ENCODE results near the gene MTF1.

Gene MTF1

GRCh38 chr1:37822906-37823815, 36.2 kb downstream of the MTF1 start:
- no peak for DNase-seq
- WGBS (ENCODE audit: insufficient coverage) = 95% methylated on average over 5 of the region's 9 CpGs
- Histone ChIP-seq H3K4me3 (ENCODE audit: control insufficient read depth in 1 of 7, extremely low read depth in 1 of 7, insufficient read depth in 4 of 7, low read depth in 2 of 7, low read length in 6 of 7) (no peak overlapping the region), H3K27me3 (replicated peaks in 2 of 5; ENCODE audit: control insufficient read depth in 4 of 5, insufficient read depth in 5 of 5, low read length in 4 of 5) (no peaks in the 10 kb centered on the region), H3K36me3 (ENCODE audit: control insufficient read depth in 4 of 4, insufficient read depth in 4 of 4, low read length in 3 of 4) (peaks cover 4 to 49% (median 39%) of the 10 kb centered on the region in 4 experiments), H3K4me1 (ENCODE audit: control extremely low read depth in 1 of 4, control insufficient read depth in 4 of 4, insufficient read depth in 4 of 4, low read length in 3 of 4) (no peaks in the 10 kb centered on the region), H3K9me3 (ENCODE audit: control extremely low read depth in 1 of 5, control insufficient read depth in 4 of 5, insufficient read depth in 2 of 5, low read depth in 1 of 5, low read length in 4 of 5) (no peaks in the 10 kb centered on the region), H3K27ac (ENCODE audit: insufficient read depth in 1 of 2, low read depth in 1 of 2, low read length in 2 of 2, poor library complexity in 1 of 2, severe bottlenecking in 2 of 2) (no peak overlapping the region)
- POLR2A ChIA-PET = no interaction called here
- CTCF ChIA-PET = interaction anchor here (0.8 to 3.3 kb wide), 3 partner anchors 8 to 140 kb away, joined by 3 to 14 read pairs (median 4); no protein-coding TSS in a partner anchor

GRCh38 chr1:37821481-37821880, 37.9 kb downstream of the MTF1 start:
- no peaks in the 10 kb centered on the region for H3K4me1 ChIP-seq (ENCODE audit: control extremely low read depth in 1 of 4, control insufficient read depth in 4 of 4, insufficient read depth in 4 of 4, low read length in 3 of 4)
- ChIA-PET POLR2A (no interaction called here), CTCF (interaction anchor here (3.3 kb wide), 1 partner anchor 39 kb away, joined by 14 read pairs; no protein-coding TSS in a partner anchor)
- DNase-seq = no peak
- no CpG with 5 or more reads among the region's 2 CpGs for WGBS (ENCODE audit: insufficient coverage)
- H3K9me3 ChIP-seq (ENCODE audit: control extremely low read depth in 1 of 5, control insufficient read depth in 4 of 5, insufficient read depth in 2 of 5, low read depth in 1 of 5, low read length in 4 of 5) = no peaks in the 10 kb centered on the region
- H3K4me3 ChIP-seq (ENCODE audit: control insufficient read depth in 1 of 7, extremely low read depth in 1 of 7, insufficient read depth in 4 of 7, low read depth in 2 of 7, low read length in 6 of 7) = no peak overlapping the region
- no peaks in the 10 kb centered on the region for H3K27me3 ChIP-seq (replicated peaks in 2 of 5; ENCODE audit: control insufficient read depth in 4 of 5, insufficient read depth in 5 of 5, low read length in 4 of 5)
- peaks cover 4 to 61% (median 40%) of the 10 kb centered on the region in 4 experiments for H3K36me3 ChIP-seq (ENCODE audit: control insufficient read depth in 4 of 4, insufficient read depth in 4 of 4, low read length in 3 of 4)
- H3K27ac ChIP-seq (ENCODE audit: insufficient read depth in 1 of 2, low read depth in 1 of 2, low read length in 2 of 2, poor library complexity in 1 of 2, severe bottlenecking in 2 of 2) = no peak overlapping the region

- 77% methylated on average over 2 of the region's 2 CpGs for WGBS (ENCODE audit: insufficient coverage)
- H3K27me3 ChIP-seq (replicated peaks in 2 of 5; ENCODE audit: control insufficient read depth in 4 of 5, insufficient read depth in 5 of 5, low read length in 4 of 5) = no peaks in the 10 kb centered on the region
- DNase-seq = no peak
- H3K4me1 ChIP-seq (ENCODE audit: control extremely low read depth in 1 of 4, control insufficient read depth in 4 of 4, insufficient read depth in 4 of 4, low read length in 3 of 4) = no peaks in the 10 kb centered on the region
- POLR2A ChIA-PET = no interaction called here
- CTCF ChIA-PET = interaction anchor here (1.2 to 1.4 kb wide), 3 partner anchors 9 to 42 kb away, joined by 4 to 5 read pairs (median 5); partner anchors contain the start of genes C1orf122, MTF1 and YRDC
- no peak overlapping the region for H3K4me3 ChIP-seq (ENCODE audit: control insufficient read depth in 1 of 7, extremely low read depth in 1 of 7, insufficient read depth in 4 of 7, low read depth in 2 of 7, low read length in 6 of 7)
- no peak overlapping the region for H3K27ac ChIP-seq (ENCODE audit: insufficient read depth in 1 of 2, low read depth in 1 of 2, low read length in 2 of 2, poor library complexity in 1 of 2, severe bottlenecking in 2 of 2)
- H3K9me3 ChIP-seq (ENCODE audit: control extremely low read depth in 1 of 5, control insufficient read depth in 4 of 5, insufficient read depth in 2 of 5, low read depth in 1 of 5, low read length in 4 of 5) = no peaks in the 10 kb centered on the region
- peaks cover 4 to 71% (median 52%) of the 10 kb centered on the region in 4 experiments for H3K36me3 ChIP-seq (ENCODE audit: control insufficient read depth in 4 of 4, insufficient read depth in 4 of 4, low read length in 3 of 4)
These were observed 41.9 kb downstream of the MTF1 start for GRCh38 chr1:37817481-37817880.

GRCh38 chr1:37814252-37814651, 45.1 kb downstream of the MTF1 start:
- peaks cover 0 to 58% (median 36%) of the 10 kb centered on the region in 4 experiments for H3K36me3 ChIP-seq (ENCODE audit: control insufficient read depth in 4 of 4, insufficient read depth in 4 of 4, low read length in 3 of 4)

GRCh38 chr1:37813529-37814145, 45.8 kb downstream of the MTF1 start:
- Histone ChIP-seq H3K36me3 (ENCODE audit: control insufficient read depth in 4 of 4, insufficient read depth in 4 of 4, low read length in 3 of 4) (peaks cover 0 to 54% (median 35%) of the 10 kb centered on the region in 4 experiments), H3K27ac (ENCODE audit: insufficient read depth in 1 of 2, low read depth in 1 of 2, low read length in 2 of 2, poor library complexity in 1 of 2, severe bottlenecking in 2 of 2) (no peak overlapping the region), H3K9me3 (ENCODE audit: control extremely low read depth in 1 of 5, control insufficient read depth in 4 of 5, insufficient read depth in 2 of 5, low read depth in 1 of 5, low read length in 4 of 5) (no peaks in the 10 kb centered on the region), H3K4me1 (ENCODE audit: control extremely low read depth in 1 of 4, control insufficient read depth in 4 of 4, insufficient read depth in 4 of 4, low read length in 3 of 4) (peaks cover 0 to 8% (median 7%) of the 10 kb centered on the region in 4 experiments), H3K27me3 (replicated peaks in 2 of 5; ENCODE audit: control insufficient read depth in 4 of 5, insufficient read depth in 5 of 5, low read length in 4 of 5) (no peaks in the 10 kb centered on the region), H3K4me3 (ENCODE audit: control insufficient read depth in 1 of 7, extremely low read depth in 1 of 7, insufficient read depth in 4 of 7, low read depth in 2 of 7, low read length in 6 of 7) (no peak overlapping the region)
- POLR2A ChIA-PET = no interaction called here
- CTCF ChIA-PET = no interaction called here
- DNase-seq = no peak
- WGBS (ENCODE audit: insufficient coverage) = no CpG with 5 or more reads among the region's 2 CpGs

More at GRCh38 chr1:37814252-37814651, 45.1 kb downstream of the MTF1 start:
- Histone ChIP-seq H3K4me3 (ENCODE audit: control insufficient read depth in 1 of 7, extremely low read depth in 1 of 7, insufficient read depth in 4 of 7, low read depth in 2 of 7, low read length in 6 of 7) (no peak overlapping the region), H3K9me3 (ENCODE audit: control extremely low read depth in 1 of 5, control insufficient read depth in 4 of 5, insufficient read depth in 2 of 5, low read depth in 1 of 5, low read length in 4 of 5) (no peaks in the 10 kb centered on the region), H3K4me1 (ENCODE audit: control extremely low read depth in 1 of 4, control insufficient read depth in 4 of 4, insufficient read depth in 4 of 4, low read length in 3 of 4) (peaks cover 0 to 2% (median under 1%) of the 10 kb centered on the region in 4 experiments), H3K27ac (ENCODE audit: insufficient read depth in 1 of 2, low read depth in 1 of 2, low read length in 2 of 2, poor library complexity in 1 of 2, severe bottlenecking in 2 of 2) (no peak overlapping the region), H3K27me3 (replicated peaks in 2 of 5; ENCODE audit: control insufficient read depth in 4 of 5, insufficient read depth in 5 of 5, low read length in 4 of 5) (no peaks in the 10 kb centered on the region)
- CTCF ChIA-PET = no interaction called here
- POLR2A ChIA-PET = no interaction called here
- 97% methylated on average over 7 of the region's 7 CpGs for WGBS (ENCODE audit: insufficient coverage)
- DNase-seq = no peak

- peak; percentile 73 to 80 (median 78) for DNase-seq
- H3K4me3 ChIP-seq (ENCODE audit: control insufficient read depth in 1 of 7, extremely low read depth in 1 of 7, insufficient read depth in 4 of 7, low read depth in 2 of 7, low read length in 6 of 7) = no peak overlapping the region
- POLR2A ChIA-PET = no interaction called here
- H3K27ac ChIP-seq (ENCODE audit: insufficient read depth in 1 of 2, low read depth in 1 of 2, low read length in 2 of 2, poor library complexity in 1 of 2, severe bottlenecking in 2 of 2) = no peak overlapping the region
- 44% methylated on average over 3 of the region's 7 CpGs for WGBS (ENCODE audit: insufficient coverage)
- H3K27me3 ChIP-seq (replicated peaks in 2 of 5; ENCODE audit: control insufficient read depth in 4 of 5, insufficient read depth in 5 of 5, low read length in 4 of 5) = no peaks in the 10 kb centered on the region
- CTCF ChIA-PET = interaction anchor here (1.1 to 2.0 kb wide), 2 partner anchors 27 to 48 kb away, joined by 3 to 5 read pairs; partner anchors contain the start of gene MTF1
- H3K4me1 ChIP-seq (ENCODE audit: control extremely low read depth in 1 of 4, control insufficient read depth in 4 of 4, insufficient read depth in 4 of 4, low read length in 3 of 4) = peaks cover 5 to 23% (median 18%) of the 10 kb centered on the region in 4 experiments
- peaks cover 0 to 53% (median 23%) of the 10 kb centered on the region in 4 experiments for H3K36me3 ChIP-seq (ENCODE audit: control insufficient read depth in 4 of 4, insufficient read depth in 4 of 4, low read length in 3 of 4)
- no peaks in the 10 kb centered on the region for H3K9me3 ChIP-seq (ENCODE audit: control extremely low read depth in 1 of 5, control insufficient read depth in 4 of 5, insufficient read depth in 2 of 5, low read depth in 1 of 5, low read length in 4 of 5)
These were observed 48.3 kb downstream of the MTF1 start for GRCh38 chr1:37811027-37811655.

All from common myeloid progenitor, CD34-positive (primary cell).